Hepatocyte (in vitro differentiated cells): Measurements from ENCODE around the gene CARMIL1. TPM values are rescaled to one million over a fixed set of nuclear protein-coding genes. Genes with fewer than 3 reads are reported as not detected.

Source experiments
- DNase-seq: peaks from one replicate; pipeline ENCODE4 v3.0.0-alpha.2; 2016; ENCODE audit warnings: low spot score
- H2AFZ ChIP-seq: fragments of 200-600 bp; sonication (generic); 2 replicates; pipeline ENCODE4 v1.6.0; 2016; ENCODE audit warnings: antibody characterized with exemption, mild to moderate bottlenecking
- H3K27ac ChIP-seq: fragments of 200-600 bp; sonication (generic); 2 replicates; pipeline ENCODE4 v1.5.1; 2016; ENCODE audit warnings: mild to moderate bottlenecking
- H3K27me3 ChIP-seq: fragments of 200-600 bp; sonication (generic); 2 replicates; pipeline ENCODE4 v1.6.1; 2016
- H3K36me3 ChIP-seq: fragments of 200-600 bp; sonication (generic); replicated peaks from 2 replicates; pipeline ENCODE4 v1.5.1; 2016; ENCODE audit warnings: low read depth; ENCODE audit not compliant: insufficient read depth
- H3K4me1 ChIP-seq: fragments of 200-600 bp; sonication (generic); 2 replicates; pipeline ENCODE4 v1.5.1; 2016; ENCODE audit warnings: mild to moderate bottlenecking, moderate library complexity; ENCODE audit not compliant: insufficient read depth
- H3K4me2 ChIP-seq: fragments of 200-600 bp; sonication (generic); 2 replicates; pipeline ENCODE4 v1.6.0; 2016
- H3K4me3 ChIP-seq: fragments of 200-600 bp; sonication (generic); 2 replicates; pipeline ENCODE4 v1.5.1; 2016; ENCODE audit warnings: mild to moderate bottlenecking
- H3K79me2 ChIP-seq: fragments of 200-600 bp; sonication (generic); 2 replicates; pipeline ENCODE4 v1.6.0; 2017; ENCODE audit warnings: mild to moderate bottlenecking
- H3K9me2 ChIP-seq: fragments of 200-600 bp; sonication (generic); replicated peaks from 2 replicates; pipeline ENCODE4 v1.6.0; 2017; ENCODE audit warnings: mild to moderate bottlenecking; ENCODE audit not compliant: insufficient read depth
- H3K9me3 ChIP-seq: fragments of 200-600 bp; sonication (generic); 2 replicates; pipeline ENCODE4 v1.5.1; 2016; ENCODE audit warnings: low read depth, mild to moderate bottlenecking
- H4K20me1 ChIP-seq: fragments of 200-600 bp; sonication (generic); 2 replicates; pipeline ENCODE4 v1.6.0; 2016; ENCODE audit warnings: mild to moderate bottlenecking; ENCODE audit not compliant: insufficient read depth, poor library complexity, severe bottlenecking
- CTCF ChIP-seq: fragments of 200-600 bp; sonication (generic); IDR thresholded peaks from 2 replicates; pipeline ENCODE4 v1.5.1; 2016; ENCODE audit warnings: antibody characterized with exemption, mild to moderate bottlenecking; ENCODE audit not compliant: poor library complexity
- EZH2 ChIP-seq: fragments of 200-600 bp; sonication (generic); IDR thresholded peaks from 2 replicates; pipeline ENCODE4 v1.6.1; 2016; ENCODE audit warnings: antibody characterized with exemption, mild to moderate bottlenecking, borderline replicate concordance
- EZH2phosphoT487 ChIP-seq: fragments of 200-600 bp; sonication (generic); IDR thresholded peaks from one replicate; pipeline ENCODE4 v1.6.1; 2018; ENCODE audit warnings: antibody characterized with exemption, mild to moderate bottlenecking, low read depth, moderate library complexity; ENCODE audit not compliant: unreplicated experiment, severe bottlenecking
- WGBS: methylation state at CpG from one replicate; pipeline ENCODE4 v1.1.6; 2016; ENCODE audit warnings: low lambda C conversion rate; ENCODE audit errors: missing lambda C conversion rate; 5-methylcytosine and 5-hydroxymethylcytosine counted together
- polyA plus RNA-seq: library from polyadenylated mRNA; unstranded; fragments of >200 nt; fragmentation: Nextera tagmentation; extraction: Ambion mirVana; gene quantifications from 2 replicates; pipeline ENCODE4 v1.2.1, GENCODE V29; 2016
- total RNA-seq: library from RNA; depleted of rRNA; stranded (reverse); fragments of >200 nt; gene quantifications from 2 replicates; pipeline ENCODE4 v1.2.3, GENCODE V29; 2014

Gene CARMIL1
- total and polyA plus RNA-seq, 2 experiments from 2014 or later, result 19.5 to 40.6 TPM

GRCh38 chr6:25612666-25613065 lies 333.5 kb downstream of the CARMIL1 start:
- no peaks in the 10 kb centered on the region for H3K9me2 ChIP-seq
- no peak overlapping the region for H3K27ac ChIP-seq
- H2AFZ ChIP-seq, result no peak overlapping the region
- no peaks in the 10 kb centered on the region for H3K79me2 ChIP-seq
- H4K20me1 ChIP-seq, result no peaks in the 10 kb centered on the region
- no peaks in the 10 kb centered on the region for H3K9me3 ChIP-seq
- H3K36me3 ChIP-seq, result no peaks in the 10 kb centered on the region
- no peaks in the 10 kb centered on the region for H3K27me3 ChIP-seq
- H3K4me1 ChIP-seq, result no peaks in the 10 kb centered on the region
- H3K4me3 ChIP-seq, result no peak overlapping the region
- no peak for DNase-seq
- WGBS, result 86% methylated on average over 3 of the region's 3 CpGs
- TF ChIP-seq EZH2 (no peak), EZH2phosphoT487 (no peak), CTCF (no peak)
- no peak overlapping the region for H3K4me2 ChIP-seq

- H3K27me3 ChIP-seq, result no peaks in the 10 kb centered on the region
- no peaks in the 10 kb centered on the region for H4K20me1 ChIP-seq
- no peak overlapping the region for H3K27ac ChIP-seq
- TF ChIP-seq EZH2phosphoT487 (no peak), EZH2 (no peak), CTCF (no peak)
- no peak overlapping the region for H2AFZ ChIP-seq
- no peaks in the 10 kb centered on the region for H3K4me1 ChIP-seq
- no peak overlapping the region for H3K4me2 ChIP-seq
- no peaks in the 10 kb centered on the region for H3K36me3 ChIP-seq
- WGBS, result 81% methylated on average over 1 of the region's 1 CpG
- DNase-seq, result no peak
- H3K9me2 ChIP-seq, result no peaks in the 10 kb centered on the region
- H3K4me3 ChIP-seq, result no peak overlapping the region
- H3K9me3 ChIP-seq, result no peaks in the 10 kb centered on the region
- H3K79me2 ChIP-seq, result no peaks in the 10 kb centered on the region
Observed at GRCh38 chr6:25613415-25613814, 334.2 kb downstream of the CARMIL1 start.

- TF ChIP-seq EZH2, result no peak
- no peak for TF ChIP-seq EZH2phosphoT487
- no peak for TF ChIP-seq CTCF
- H3K4me3 ChIP-seq, result no peak overlapping the region
- no peak overlapping the region for H3K27ac ChIP-seq
- H4K20me1 ChIP-seq, result no peaks in the 10 kb centered on the region
- no peaks in the 10 kb centered on the region for H3K36me3 ChIP-seq
- no peak overlapping the region for H2AFZ ChIP-seq
- no peaks in the 10 kb centered on the region for H3K9me2 ChIP-seq
- no peak for DNase-seq
- H3K79me2 ChIP-seq, result no peaks in the 10 kb centered on the region
- WGBS, result 73% methylated on average over 4 of the region's 4 CpGs
- H3K27me3 ChIP-seq, result no peaks in the 10 kb centered on the region
- no peaks in the 10 kb centered on the region for H3K9me3 ChIP-seq
- H3K4me1 ChIP-seq, result no peaks in the 10 kb centered on the region
- H3K4me2 ChIP-seq, result no peak overlapping the region
Observed at GRCh38 chr6:25614052-25614451, 334.9 kb downstream of the CARMIL1 start.

GRCh38 chr6:25615471-25615870 lies 336.3 kb downstream of the CARMIL1 start:
- Histone ChIP-seq H2AFZ (no peak overlapping the region), H3K9me2 (no peaks in the 10 kb centered on the region), H4K20me1 (no peaks in the 10 kb centered on the region), H3K4me1 (no peaks in the 10 kb centered on the region), H3K4me2 (no peak overlapping the region), H3K27ac (no peak overlapping the region), H3K27me3 (no peaks in the 10 kb centered on the region), H3K4me3 (no peak overlapping the region), H3K36me3 (no peaks in the 10 kb centered on the region), H3K79me2 (no peaks in the 10 kb centered on the region), H3K9me3 (no peaks in the 10 kb centered on the region)
- WGBS, result 94% methylated on average over 1 of the region's 1 CpG
- no peak for TF ChIP-seq EZH2phosphoT487
- no peak for TF ChIP-seq CTCF
- no peak for TF ChIP-seq EZH2
- DNase-seq, result no peak
